Measurements from ENCODE around the gene SAMD3.
"Not testable (repeated sequence)": the region's sequence is repeated elsewhere in the genome, so short reads cannot be mapped to it uniquely, and the experiment has no call there.

The SAMD3 gene

DNA sequence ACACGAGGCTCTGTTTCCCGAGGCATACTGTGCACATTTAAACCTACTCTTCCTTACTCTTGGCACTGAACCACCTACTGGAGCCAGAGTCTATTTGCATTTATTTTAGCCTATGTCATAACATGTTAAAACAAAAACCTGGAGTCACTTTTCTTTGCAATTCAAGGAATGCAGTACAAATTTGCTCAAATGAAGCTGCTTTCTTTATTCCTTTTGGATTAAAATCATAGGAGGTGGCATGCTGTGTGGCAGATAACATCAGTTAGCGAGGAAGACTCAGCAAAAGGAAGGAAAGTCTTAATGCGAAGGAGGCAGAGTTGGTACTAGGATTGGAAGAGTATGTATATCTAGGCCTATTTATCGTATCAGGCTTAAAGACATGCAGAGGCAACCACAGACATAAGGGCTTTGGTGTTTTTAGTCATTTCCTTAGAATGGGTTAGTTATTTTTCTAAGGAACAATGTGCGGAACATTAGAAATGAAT is 92.9 kb downstream of the SAMD3 start:
- DNase-seq (ENCODE audit: low spot score), result no peak

- no peak for DNase-seq (ENCODE audit: low spot score)
Observed at GRCh38 chr6:130128326-130128725, 94.4 kb downstream of the SAMD3 start.

GRCh38 chr6:130127195-130127594 is 95.6 kb downstream of the SAMD3 start:
- DNase-seq (ENCODE audit: low spot score), result no peak

DNA sequence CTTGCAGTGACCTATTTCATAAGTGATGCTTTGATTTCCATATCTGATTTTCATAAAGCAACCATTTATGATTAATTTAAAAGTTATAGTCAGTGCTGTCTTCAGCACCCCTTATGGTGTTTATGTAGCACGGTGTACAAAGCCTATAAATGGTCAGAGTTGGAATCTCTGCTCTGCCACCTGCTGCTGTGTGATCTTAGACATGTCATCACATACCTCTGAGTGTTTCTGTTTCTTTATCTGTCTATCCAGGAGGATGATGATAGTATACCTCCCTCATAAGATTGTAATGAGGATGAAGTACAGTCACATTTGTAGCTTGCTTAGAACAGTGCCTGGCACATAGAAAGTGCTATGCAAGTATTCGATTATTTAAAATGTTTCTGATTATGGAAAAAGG is 100.5 kb downstream of the SAMD3 start:
- no peak for DNase-seq (ENCODE audit: low spot score)

DNA sequence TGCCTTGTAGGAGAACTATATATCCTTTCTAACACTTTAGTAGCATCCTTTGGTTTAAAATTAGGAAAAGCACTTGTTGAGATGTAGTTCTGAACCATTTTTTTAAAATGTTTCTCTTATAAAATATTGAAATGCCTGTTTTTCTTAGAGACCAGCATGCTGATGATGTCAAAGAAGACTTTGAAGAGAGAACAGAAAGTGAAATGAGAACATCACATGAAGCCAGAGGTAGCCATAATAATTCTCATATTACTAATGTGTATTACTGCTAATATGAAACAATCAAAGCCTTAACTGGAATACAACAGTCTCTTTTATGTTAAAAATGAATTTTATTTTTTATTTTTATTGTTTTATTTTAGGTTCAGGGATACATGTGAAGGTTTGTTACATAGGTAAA is 102.0 kb downstream of the SAMD3 start:
- DNase-seq (ENCODE audit: low spot score), result no peak

GRCh38 chr6:130119211-130119610 is 103.5 kb downstream of the SAMD3 start:
- DNase-seq (ENCODE audit: low spot score), result no peak

GRCh38 chr6:130118236-130118635 is 104.5 kb downstream of the SAMD3 start:
- DNase-seq (ENCODE audit: low spot score), result no peak

GRCh38 chr6:130117187-130117701 is 105.5 kb downstream of the SAMD3 start:
- DNase-seq (ENCODE audit: low spot score), result not testable (repeated sequence)

- DNase-seq (ENCODE audit: low spot score), result no peak
Observed at GRCh38 chr6:130116273-130116672, 106.5 kb downstream of the SAMD3 start.

DNA sequence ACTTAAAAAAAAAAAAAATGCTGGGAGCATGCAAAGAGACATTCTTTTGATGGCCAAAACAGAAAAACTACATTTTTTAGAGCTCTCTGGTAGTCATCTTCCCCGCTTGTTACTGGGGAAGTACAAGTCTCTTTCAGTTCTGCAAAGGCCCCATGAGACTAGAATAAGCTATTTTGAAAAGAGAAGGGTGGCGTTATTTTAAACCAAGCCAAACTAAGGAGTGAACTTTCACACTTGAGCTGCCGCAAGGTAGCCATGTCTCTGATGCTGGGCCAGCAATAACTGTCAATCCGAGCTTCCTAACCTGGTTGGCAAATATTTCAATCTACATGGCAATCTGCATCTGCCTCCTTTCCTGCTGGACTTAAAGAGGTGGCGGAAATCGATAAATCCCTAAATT is 107.7 kb downstream of the SAMD3 start:
- DNase-seq (ENCODE audit: low spot score), result no peak

GRCh38 chr6:130113201-130113710 is 109.5 kb downstream of the SAMD3 start:
- DNase-seq (ENCODE audit: low spot score), result no peak

DNA sequence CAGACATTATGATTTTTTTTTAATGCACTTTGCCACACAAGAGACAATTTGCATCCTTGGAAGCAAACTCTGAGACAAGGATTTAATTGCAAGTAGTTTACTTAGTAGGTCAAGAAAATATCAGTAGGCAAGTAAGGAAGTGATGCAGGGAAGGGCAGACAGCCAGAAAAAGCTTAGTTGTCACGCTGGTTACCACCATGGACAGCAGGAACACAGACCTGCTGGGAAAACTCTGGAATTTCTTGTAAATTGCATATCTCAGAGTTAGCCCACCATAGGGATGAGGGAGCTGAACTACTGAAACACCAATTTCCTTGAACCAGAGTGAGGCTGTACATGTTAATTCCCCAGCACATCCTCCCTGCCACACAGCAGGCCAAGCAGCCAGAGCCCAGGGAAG is 111.7 kb downstream of the SAMD3 start:
- no peak for DNase-seq (ENCODE audit: low spot score)

- no peak for DNase-seq (ENCODE audit: low spot score)
Observed at GRCh38 chr6:130107710-130108109, 115.0 kb downstream of the SAMD3 start.

GRCh38 chr6:130105996-130106704 is 116.6 kb downstream of the SAMD3 start:
- DNase-seq (ENCODE audit: low spot score), result no peak

- no peak for DNase-seq (ENCODE audit: low spot score)
Observed at GRCh38 chr6:130099119-130099518, 123.6 kb downstream of the SAMD3 start.

- no peak for DNase-seq (ENCODE audit: low spot score)
Observed at GRCh38 chr6:130098317-130098716, 124.4 kb downstream of the SAMD3 start.

Data from left forelimb (tissue), 1 donor.